Keratinocyte (primary cell): ENCODE measurements around the gene SCAP. TPM values are rescaled to one million over a fixed set of nuclear protein-coding genes. Genes with fewer than 3 reads are reported as not detected.

Source experiments
- DNase-seq: peaks from one replicate; pipeline ENCODE4 v3.0.0-alpha.2; 2011; ENCODE audit warnings: low read depth, missing footprints, low spot score
- FAIRE-seq: peaks from 2 replicates; lab custom pipeline; 2011; peaks lifted over from hg19 to GRCh38; lab: Jason Lieb, UNC
- H2AFZ ChIP-seq: 2 replicates; pipeline ENCODE4 v1.6.0; 2012; ENCODE audit warnings: low read length, control low read depth, inconsistent platforms; ENCODE audit not compliant: control insufficient read depth
- H3K27ac ChIP-seq: 2 replicates; pipeline ENCODE4 v1.5.1; 2011; ENCODE audit warnings: low read length; ENCODE audit not compliant: control insufficient read depth, insufficient read depth
- H3K27me3 ChIP-seq: 3 replicates; pipeline ENCODE4 v1.6.0; 2011; ENCODE audit warnings: low read length; ENCODE audit not compliant: control insufficient read depth, insufficient read depth; ENCODE audit errors: extremely low read depth
- H3K36me3 ChIP-seq, 2 experiments: 2 replicates in 1 of 2; 3 replicates in 1 of 2; pipeline ENCODE4 v1.5.1; 2011; ENCODE audit warnings: low read length in 2 of 2, mild to moderate bottlenecking in 1 of 2; ENCODE audit not compliant: control insufficient read depth in 2 of 2, insufficient read depth in 2 of 2; ENCODE audit errors: extremely low read depth in 1 of 2
- H3K4me1 ChIP-seq: 3 replicates; pipeline ENCODE4 v1.5.1; 2011; ENCODE audit warnings: low read length; ENCODE audit not compliant: control insufficient read depth, insufficient read depth; ENCODE audit errors: extremely low read depth
- H3K4me2 ChIP-seq: 3 replicates; pipeline ENCODE4 v1.6.0; 2011; ENCODE audit warnings: low read depth, low read length; ENCODE audit not compliant: control insufficient read depth, insufficient read depth; ENCODE audit errors: extremely low read depth
- H3K4me3 ChIP-seq, 3 experiments: fragments of 200-600 bp in 1 of 3; sonication (generic) in 1 of 3; 2 replicates in 2 of 3; 3 replicates in 1 of 3; pipeline ENCODE4 v1.5.1; 2011 to 2016; ENCODE audit warnings: low read length in 3 of 3, mild to moderate bottlenecking in 3 of 3, control low read depth in 2 of 3, inconsistent platforms in 1 of 3, low read depth in 1 of 3, mixed read lengths in 1 of 3, mixed run types in 1 of 3, moderate library complexity in 1 of 3; ENCODE audit not compliant: control insufficient read depth in 2 of 3, insufficient read depth in 2 of 3; ENCODE audit errors: extremely low read depth in 1 of 3
- H3K79me2 ChIP-seq: 2 replicates; pipeline ENCODE4 v1.6.0; 2012; ENCODE audit warnings: low read length; ENCODE audit not compliant: control insufficient read depth, insufficient read depth
- H3K9ac ChIP-seq: 3 replicates; pipeline ENCODE4 v1.6.0; 2011; ENCODE audit warnings: low read length; ENCODE audit not compliant: control insufficient read depth, insufficient read depth; ENCODE audit errors: extremely low read depth
- H3K9me1 ChIP-seq: 3 replicates; pipeline ENCODE4 v1.6.0; 2011; ENCODE audit warnings: low read length; ENCODE audit not compliant: control insufficient read depth, insufficient read depth; ENCODE audit errors: extremely low read depth
- H3K9me3 ChIP-seq: 2 replicates; pipeline ENCODE4 v1.5.1; 2012; ENCODE audit warnings: low read depth, low read length; ENCODE audit not compliant: control insufficient read depth
- H4K20me1 ChIP-seq: 3 replicates; pipeline ENCODE4 v1.6.0; 2011; ENCODE audit warnings: low read length; ENCODE audit not compliant: control insufficient read depth, insufficient read depth; ENCODE audit errors: extremely low read depth
- CTCF ChIP-seq, 3 experiments: IDR thresholded peaks in 1 of 3; conservative IDR thresholded peaks in 1 of 3; optimal IDR thresholded peaks in 1 of 3; 2 replicates in 2 of 3; 3 replicates in 1 of 3; pipeline versions ENCODE3 to v1.5.1; 2011; ENCODE audit warnings: low read length in 3 of 3, mild to moderate bottlenecking in 3 of 3, moderate library complexity in 2 of 3, control low read depth in 1 of 3, inconsistent platforms in 1 of 3; ENCODE audit not compliant: insufficient read depth in 2 of 3; ENCODE audit errors: extremely low read depth in 1 of 3
- EZH2 ChIP-seq: IDR thresholded peaks from one replicate; pipeline ENCODE4 v1.6.1; 2012; ENCODE audit warnings: inconsistent platforms, mild to moderate bottlenecking, low read length, moderate library complexity
- dilution Hi-C: fragments of 300-500 bp; cut with MboI; formaldehyde crosslinking; loops from one replicate; pipeline ENCODE4 v1.7.0; 2020; ENCODE audit warnings: low sequenced_read_pairs; ENCODE audit not compliant: extremely low pct_ligation_motif_present
- polyA plus RNA-seq, 5 experiments: library from polyadenylated mRNA; depleted of rRNA in 3 of 5; stranded (reverse) in 3 of 5; stranded (forward) in 1 of 5; unstranded in 1 of 5; fragments of >200 nt; gene quantifications; 1 replicate in 1 of 5; 2 replicates in 3 of 5; 3 replicates in 1 of 5; pipeline versions ENCODE4 v1.2.1 to v1.2.3, GENCODE V29; 2011 to 2012; ENCODE audit warnings: missing spikeins in 2 of 5, low read depth in 1 of 5, low replicate concordance in 1 of 5

SCAP gene
- polyA plus RNA-seq, 1 donor (not counting 4 experiments of a cell fraction or from before 2014, with no cell fraction given): 17.7 TPM

GRCh38 chr3:47434849-47435248, 40.9 kb downstream of the SCAP start:
- Histone ChIP-seq H2AFZ (no peak overlapping the region), H3K9me1 (no peaks in the 10 kb centered on the region), H3K27ac (no peak overlapping the region), H4K20me1 (no peaks in the 10 kb centered on the region), H3K9me3 (no peaks in the 10 kb centered on the region), H3K36me3 (peaks cover 16 to 20% of the 10 kb centered on the region in 2 experiments), H3K9ac (no peak overlapping the region), H3K4me3 (no peak overlapping the region), H3K79me2 (peaks cover 4% of the 10 kb centered on the region), H3K4me1 (no peaks in the 10 kb centered on the region), H3K27me3 (no peaks in the 10 kb centered on the region), H3K4me2 (no peak overlapping the region)
- TF ChIP-seq EZH2 (no peak), CTCF (optimal IDR thresholded peaks at IDR 0.05 in 1 of 3, IDR thresholded peaks at IDR 0.05 in 1 of 3, conservative IDR thresholded peaks at IDR 0.05 in 1 of 3; ENCODE audit: extremely low read depth in 1 of 3, insufficient read depth in 2 of 3, low read length in 3 of 3) (no peak)
- no peak for DNase-seq
- FAIRE-seq: no peak
- dilution Hi-C loops: no loop called here

- Histone ChIP-seq H3K4me3 (no peak overlapping the region), H3K27me3 (no peaks in the 10 kb centered on the region), H3K27ac (no peak overlapping the region), H4K20me1 (no peaks in the 10 kb centered on the region), H3K9me1 (no peaks in the 10 kb centered on the region), H3K9me3 (no peaks in the 10 kb centered on the region), H3K4me1 (no peaks in the 10 kb centered on the region), H3K79me2 (no peaks in the 10 kb centered on the region), H3K4me2 (no peak overlapping the region), H2AFZ (no peak overlapping the region), H3K9ac (no peak overlapping the region), H3K36me3 (peaks cover 14 to 15% of the 10 kb centered on the region in 2 experiments)
- FAIRE-seq: no peak
- TF ChIP-seq EZH2: no peak
- no peak for TF ChIP-seq CTCF (optimal IDR thresholded peaks at IDR 0.05 in 1 of 3, IDR thresholded peaks at IDR 0.05 in 1 of 3, conservative IDR thresholded peaks at IDR 0.05 in 1 of 3; ENCODE audit: extremely low read depth in 1 of 3, insufficient read depth in 2 of 3, low read length in 3 of 3)
- dilution Hi-C loops: no loop called here
- DNase-seq: no peak
Observed at GRCh38 chr3:47433796-47434195, 41.9 kb downstream of the SCAP start.
